Stimulated activated naive CD8-positive, alpha-beta T cell treated with anti-CD3 and anti-CD28 coated beads, Interleukin-15, amount 100 ng/mL, for 72 hours (primary cell): ENCODE results near the gene MAFF.
"Not testable (repeated sequence)": the region's sequence is repeated elsewhere in the genome, so short reads cannot be mapped to it uniquely, and the experiment has no call there.

Experiments used
- ATAC-seq: fragments of 150-1000 bp; cut with Tn5 transposase; 2 replicates; pipeline ENCODE4 v1.10.0; 2021; ENCODE audit warnings: mild to moderate bottlenecking, moderate library complexity
- DNase-seq, 2 donors: peaks; one replicate each; pipeline ENCODE4 v3.0.0; 2021 to 2022
- H3K27ac Mint-ChIP-seq, 2 donors: one replicate each; pipeline ENCODE4 v1.8.0; 2022; ENCODE audit warnings: mild to moderate bottlenecking in 2 of 2, mixed read lengths in 2 of 2, moderate library complexity in 2 of 2
- H3K27me3 Mint-ChIP-seq: one replicate; pipeline ENCODE4 v1.8.0; 2022; ENCODE audit warnings: mixed read lengths
- H3K4me1 Mint-ChIP-seq: one replicate; pipeline ENCODE4 v1.8.0; 2022; ENCODE audit warnings: mild to moderate bottlenecking, mixed read lengths
- H3K4me3 Mint-ChIP-seq, 2 donors: one replicate each; pipeline ENCODE4 v1.8.0; 2022; ENCODE audit warnings: mild to moderate bottlenecking in 2 of 2, mixed read lengths in 2 of 2, moderate library complexity in 1 of 2
- H3K9me3 Mint-ChIP-seq, 2 donors: one replicate each; pipeline ENCODE4 v1.8.0; 2022; ENCODE audit warnings: mixed read lengths in 2 of 2

MAFF gene

GRCh38 chr22:38173641-38173906 lies 28.2 kb upstream of the MAFF start:
- Mint-ChIP-seq H3K27me3 (no peaks in the 10 kb centered on the region), H3K9me3 (no peaks in the 10 kb centered on the region), H3K27ac (peak overlapping the region in 1 of 2 donors; percentile 75), H3K4me1 (peaks cover 48% of the 10 kb centered on the region), H3K4me3 (no peak overlapping the region)
- no peak for ATAC-seq
- DNase-seq, result no peak

- no peaks in the 10 kb centered on the region for H3K9me3 Mint-ChIP-seq
- ATAC-seq (no peak), DNase-seq (no peak)
- no peak overlapping the region for H3K4me3 Mint-ChIP-seq
- peak overlapping the region in 1 of 2 donors; percentile 64 for H3K27ac Mint-ChIP-seq
- H3K4me1 Mint-ChIP-seq, result peaks cover 58% of the 10 kb centered on the region
- no peaks in the 10 kb centered on the region for H3K27me3 Mint-ChIP-seq
These were observed 27.2 kb upstream of the MAFF start for GRCh38 chr22:38174626-38175025.

GRCh38 chr22:38175206-38176118 lies 26.3 kb upstream of the MAFF start:
- peak overlapping the region in 1 of 2 donors; percentile 57 for H3K4me3 Mint-ChIP-seq
- no peaks in the 10 kb centered on the region for H3K27me3 Mint-ChIP-seq
- ATAC-seq (no peak), DNase-seq (no peak)
- no peaks in the 10 kb centered on the region for H3K9me3 Mint-ChIP-seq
- H3K27ac Mint-ChIP-seq, result peak overlapping the region in 1 of 2 donors; percentile 94
- H3K4me1 Mint-ChIP-seq, result peaks cover 66% of the 10 kb centered on the region

- DNase-seq (peak in 1 of 2 donors; percentile 54), ATAC-seq (peak; percentile 34)
- peak overlapping the region; percentile 2 to 57 for H3K4me3 Mint-ChIP-seq
- H3K4me1 Mint-ChIP-seq, result peaks cover 73% of the 10 kb centered on the region
- no peaks in the 10 kb centered on the region for H3K27me3 Mint-ChIP-seq
- peak overlapping the region in 1 of 2 donors; percentile 94 for H3K27ac Mint-ChIP-seq
- no peaks in the 10 kb centered on the region for H3K9me3 Mint-ChIP-seq
These were observed 25.5 kb upstream of the MAFF start for GRCh38 chr22:38176170-38176741.

GRCh38 chr22:38177044-38177443 lies 24.8 kb upstream of the MAFF start:
- peak in 1 of 2 donors; percentile 32 for DNase-seq
- Mint-ChIP-seq H3K4me1 (peaks cover 72% of the 10 kb centered on the region), H3K4me3 (peak overlapping the region; percentile 2 to 57), H3K9me3 (no peaks in the 10 kb centered on the region), H3K27ac (peak overlapping the region in 1 of 2 donors; percentile 90), H3K27me3 (no peaks in the 10 kb centered on the region)
- no peak for ATAC-seq

GRCh38 chr22:38177571-38177925 lies 24.2 kb upstream of the MAFF start:
- Mint-ChIP-seq H3K27ac (peak overlapping the region in 1 of 2 donors; percentile 69), H3K4me1 (peaks cover 69% of the 10 kb centered on the region)
- DNase-seq, H3K9me3 Mint-ChIP-seq, H3K4me3 Mint-ChIP-seq, ATAC-seq, H3K27me3 Mint-ChIP-seq: not testable (repeated sequence)

- no peaks in the 10 kb centered on the region for H3K9me3 Mint-ChIP-seq
- no peaks in the 10 kb centered on the region for H3K27me3 Mint-ChIP-seq
- DNase-seq (no peak), ATAC-seq (no peak)
- H3K4me3 Mint-ChIP-seq, result no peak overlapping the region
- peak overlapping the region in 1 of 2 donors; percentile 69 for H3K27ac Mint-ChIP-seq
- H3K4me1 Mint-ChIP-seq, result peaks cover 64% of the 10 kb centered on the region
These were observed 23.7 kb upstream of the MAFF start for GRCh38 chr22:38177926-38178604.

- DNase-seq, H3K4me3 Mint-ChIP-seq, H3K27me3 Mint-ChIP-seq, H3K9me3 Mint-ChIP-seq, ATAC-seq: not testable (repeated sequence)
- Mint-ChIP-seq H3K4me1 (peaks cover 59% of the 10 kb centered on the region), H3K27ac (peak overlapping the region in 1 of 2 donors; percentile 33)
These were observed 23.2 kb upstream of the MAFF start for GRCh38 chr22:38178605-38178937.

- H3K9me3 Mint-ChIP-seq, result no peaks in the 10 kb centered on the region
- peaks cover 51% of the 10 kb centered on the region for H3K4me1 Mint-ChIP-seq
- peak overlapping the region; percentile 94 to 97 for H3K27ac Mint-ChIP-seq
- peak; percentile 51 to 75 for DNase-seq
- peak; percentile 62 for ATAC-seq
- no peaks in the 10 kb centered on the region for H3K27me3 Mint-ChIP-seq
- H3K4me3 Mint-ChIP-seq, result peak overlapping the region; percentile 92 to 96
These were observed 20.8 kb upstream of the MAFF start for GRCh38 chr22:38180841-38181452.

GRCh38 chr22:38181453-38182200 lies 20.2 kb upstream of the MAFF start, which contains the start of gene PLA2G6:
Gene PLA2G6 (minus strand): TSS chr22:38181830. CDS start chr22:38169426, 12,404 bp downstream.
- H3K9me3 Mint-ChIP-seq, result no peaks in the 10 kb centered on the region
- DNase-seq (peak; percentile 100), ATAC-seq (peak; percentile 87)
- H3K4me1 Mint-ChIP-seq, result peaks cover 45% of the 10 kb centered on the region
- H3K4me3 Mint-ChIP-seq, result peak within 1 kb of the TSS; percentile 92 to 96
- peak within 1 kb of the TSS; percentile 94 to 97 for H3K27ac Mint-ChIP-seq
- H3K27me3 Mint-ChIP-seq, result no peaks in the 10 kb centered on the region

- ATAC-seq, result no peak
- H3K4me1 Mint-ChIP-seq, result peaks cover 19% of the 10 kb centered on the region
- no peak overlapping the region for H3K27ac Mint-ChIP-seq
- no peak overlapping the region for H3K4me3 Mint-ChIP-seq
- DNase-seq, result no peak
- H3K27me3 Mint-ChIP-seq, result peaks cover 5% of the 10 kb centered on the region
- H3K9me3 Mint-ChIP-seq, result no peaks in the 10 kb centered on the region
These were observed 17.0 kb upstream of the MAFF start for GRCh38 chr22:38184788-38185187.

- H3K27me3 Mint-ChIP-seq, result peaks cover 5% of the 10 kb centered on the region
- no peaks in the 10 kb centered on the region for H3K9me3 Mint-ChIP-seq
- DNase-seq (no peak), ATAC-seq (no peak)
- peaks cover 6% of the 10 kb centered on the region for H3K4me1 Mint-ChIP-seq
- peak overlapping the region in 1 of 2 donors; percentile 2 for H3K27ac Mint-ChIP-seq
- H3K4me3 Mint-ChIP-seq, result no peak overlapping the region
These were observed 15.4 kb upstream of the MAFF start for GRCh38 chr22:38186429-38186828.

GRCh38 chr22:38187413-38188212 lies 14.2 kb upstream of the MAFF start:
- no peak for ATAC-seq
- no peak for DNase-seq
- Mint-ChIP-seq H3K27ac (no peak overlapping the region), H3K4me3 (no peak overlapping the region), H3K4me1 (no peaks in the 10 kb centered on the region), H3K27me3 (peaks cover 5% of the 10 kb centered on the region), H3K9me3 (no peaks in the 10 kb centered on the region)

- Mint-ChIP-seq H3K27ac (peak overlapping the region in 1 of 2 donors; percentile 6), H3K9me3 (no peaks in the 10 kb centered on the region), H3K4me1 (peaks cover 5% of the 10 kb centered on the region), H3K27me3 (peaks cover 12% of the 10 kb centered on the region), H3K4me3 (no peak overlapping the region)
- no peak for ATAC-seq
- no peak for DNase-seq
These were observed 12.7 kb upstream of the MAFF start for GRCh38 chr22:38189104-38189503.
